ENCODE measurements around the gene GPX2.

- TF ChIP-seq POLR2A (IDR thresholded peaks at IDR 0.05; ENCODE audit: low read depth, low read length) (no peak), POLR2AphosphoS5 (IDR thresholded peaks at IDR 0.05; ENCODE audit: low read depth, low read length) (no peak)
Measured at GRCh38 chr14:64953661-64954060, 11.1 kb upstream of the GPX2 start.

Measured in GM12892 (cell line).